ENCODE data around the gene EBPL. TPM values are rescaled to one million over a fixed set of nuclear protein-coding genes. Genes with fewer than 3 reads are reported as not detected.

The EBPL gene
- total RNA-seq, 2 donors from 2014 or later, result 95.4 to 114 TPM

DNA sequence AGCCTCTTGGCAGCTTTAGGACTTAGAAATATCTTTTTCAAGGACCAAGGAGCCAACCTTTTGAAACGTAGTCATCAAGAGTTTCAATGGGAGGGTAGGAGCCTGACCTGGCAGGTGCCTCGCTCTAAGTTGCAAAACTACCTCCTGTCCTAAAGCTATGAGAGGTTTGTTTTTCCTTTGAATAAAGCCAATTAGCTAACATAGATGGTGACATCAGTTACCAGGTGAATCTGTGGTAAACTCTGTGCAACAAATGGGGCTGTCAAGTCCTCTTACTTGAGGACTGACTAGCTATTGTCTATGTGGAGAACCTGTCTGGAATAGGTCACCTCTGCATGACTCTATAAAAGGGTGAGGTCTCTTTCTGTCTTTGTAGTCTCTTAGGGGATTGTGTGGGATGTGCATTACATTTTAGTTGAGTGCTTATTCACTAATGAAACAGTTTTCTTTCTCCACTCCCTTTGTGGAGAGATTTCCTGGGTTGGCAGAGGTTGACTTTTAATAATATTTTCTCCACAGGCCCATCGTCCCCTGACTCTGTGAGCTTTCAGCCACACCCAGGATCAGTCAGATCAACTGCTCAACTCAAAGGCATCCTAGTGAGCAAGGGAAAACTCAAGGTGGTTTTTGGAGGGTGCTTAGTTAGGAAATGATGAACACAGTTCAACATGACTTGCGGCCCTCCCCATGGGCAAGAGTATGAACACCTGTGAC lies 53.1 kb downstream of the EBPL start:
- no peak overlapping the region for H3K4me3 ChIP-seq
- H3K27ac ChIP-seq, result no peak overlapping the region
- H3K36me3 ChIP-seq, result no peaks in the 10 kb centered on the region
- H3K9me3 ChIP-seq, result no peaks in the 10 kb centered on the region
- intact Hi-C loops (cut with DNase I), result no loop called here
- H3K4me1 ChIP-seq (replicated peaks), result no peaks in the 10 kb centered on the region
- 95% methylated on average over 4 of the region's 4 CpGs for WGBS
- no peak for DNase-seq (ENCODE audit: low spot score)
- TF ChIP-seq, protein P1, sequence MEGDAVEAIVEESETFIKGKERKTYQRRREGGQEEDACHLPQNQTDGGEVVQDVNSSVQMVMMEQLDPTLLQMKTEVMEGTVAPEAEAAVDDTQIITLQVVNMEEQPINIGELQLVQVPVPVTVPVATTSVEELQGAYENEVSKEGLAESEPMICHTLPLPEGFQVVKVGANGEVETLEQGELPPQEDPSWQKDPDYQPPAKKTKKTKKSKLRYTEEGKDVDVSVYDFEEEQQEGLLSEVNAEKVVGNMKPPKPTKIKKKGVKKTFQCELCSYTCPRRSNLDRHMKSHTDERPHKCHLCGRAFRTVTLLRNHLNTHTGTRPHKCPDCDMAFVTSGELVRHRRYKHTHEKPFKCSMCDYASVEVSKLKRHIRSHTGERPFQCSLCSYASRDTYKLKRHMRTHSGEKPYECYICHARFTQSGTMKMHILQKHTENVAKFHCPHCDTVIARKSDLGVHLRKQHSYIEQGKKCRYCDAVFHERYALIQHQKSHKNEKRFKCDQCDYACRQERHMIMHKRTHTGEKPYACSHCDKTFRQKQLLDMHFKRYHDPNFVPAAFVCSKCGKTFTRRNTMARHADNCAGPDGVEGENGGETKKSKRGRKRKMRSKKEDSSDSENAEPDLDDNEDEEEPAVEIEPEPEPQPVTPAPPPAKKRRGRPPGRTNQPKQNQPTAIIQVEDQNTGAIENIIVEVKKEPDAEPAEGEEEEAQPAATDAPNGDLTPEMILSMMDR (IDR thresholded peaks at IDR 0.05), result no peak
- no peak for TF ChIP-seq POLR2A (IDR thresholded peaks at IDR 0.05)
- no peak for TF ChIP-seq POLR2AphosphoS5 (IDR thresholded peaks at IDR 0.05)
- no peaks in the 10 kb centered on the region for H3K27me3 ChIP-seq (replicated peaks; ENCODE audit: insufficient read depth)

DNA sequence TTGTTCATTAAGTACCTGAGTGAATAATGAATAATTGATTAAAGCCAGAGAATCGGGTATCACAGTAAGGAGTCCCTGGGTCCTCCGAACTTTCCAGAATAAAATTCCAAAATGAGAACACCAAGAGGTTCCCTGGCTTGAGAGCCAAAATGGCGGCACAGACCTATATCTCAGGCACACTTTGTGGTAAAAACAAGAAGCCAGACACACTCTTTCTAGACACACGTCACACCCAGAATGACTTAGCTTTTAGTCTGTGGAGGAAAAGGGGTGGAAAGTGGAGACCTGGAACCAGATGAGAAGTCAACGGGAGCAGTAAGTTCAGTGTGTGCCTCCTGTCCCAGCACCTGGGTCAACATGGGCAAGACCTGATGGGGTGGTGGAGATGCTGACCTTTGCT lies 54.6 kb downstream of the EBPL start:
- WGBS, result 100% methylated on average over 5 of the region's 5 CpGs
- Histone ChIP-seq H3K4me1 (replicated peaks) (no peaks in the 10 kb centered on the region), H3K4me3 (no peak overlapping the region), H3K27ac (no peak overlapping the region), H3K36me3 (no peaks in the 10 kb centered on the region), H3K9me3 (no peaks in the 10 kb centered on the region), H3K27me3 (replicated peaks; ENCODE audit: insufficient read depth) (no peaks in the 10 kb centered on the region)
- DNase-seq (ENCODE audit: low spot score), result no peak
- intact Hi-C loops (cut with DNase I), result no loop called here
- no peak for TF ChIP-seq POLR2A (IDR thresholded peaks at IDR 0.05)
- TF ChIP-seq, protein P1 (IDR thresholded peaks at IDR 0.05), result no peak
- TF ChIP-seq POLR2AphosphoS5 (IDR thresholded peaks at IDR 0.05), result no peak

DNA sequence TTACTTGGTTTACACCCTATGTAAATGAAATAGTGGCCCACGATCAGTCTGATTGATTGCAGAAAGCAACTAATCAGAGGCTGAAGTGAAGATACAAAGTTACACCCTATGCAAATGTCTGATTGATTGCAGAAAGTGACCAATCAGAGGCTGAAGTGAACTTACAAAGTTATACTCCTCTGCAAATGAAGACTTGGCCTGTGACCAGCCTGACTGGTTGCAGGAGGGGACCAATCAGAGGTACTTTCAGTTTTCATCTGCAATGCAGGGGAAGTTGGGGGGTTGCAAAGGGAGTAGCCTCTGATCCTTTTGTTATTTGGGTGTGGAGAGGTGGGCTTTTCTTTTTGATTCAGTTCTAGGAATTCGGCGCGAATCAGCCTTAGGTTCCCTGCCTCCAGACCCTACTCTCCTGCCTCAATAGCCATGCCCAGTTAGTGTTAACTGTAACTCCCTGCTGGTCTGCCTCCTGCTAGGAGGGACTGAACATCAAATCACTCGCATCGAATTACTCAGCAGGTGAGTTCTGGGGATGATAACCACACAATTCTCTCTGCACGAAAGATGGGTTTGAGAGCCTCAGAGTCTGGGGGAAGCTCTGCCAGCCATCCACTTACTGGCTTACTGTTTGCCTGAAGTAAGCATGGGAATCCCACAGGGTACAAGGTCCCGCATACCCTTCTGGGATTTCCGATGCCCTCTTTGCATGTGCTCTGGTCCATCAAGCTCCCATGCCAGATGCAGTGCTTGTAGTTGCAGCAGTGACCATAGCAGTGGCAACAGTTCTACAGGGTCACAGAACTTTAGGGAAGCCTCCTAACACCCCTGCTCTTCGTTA lies 55.5 kb downstream of the EBPL start:
- Histone ChIP-seq H3K36me3 (no peaks in the 10 kb centered on the region), H3K4me3 (no peak overlapping the region), H3K9me3 (no peaks in the 10 kb centered on the region), H3K27ac (no peak overlapping the region), H3K4me1 (replicated peaks) (no peaks in the 10 kb centered on the region), H3K27me3 (replicated peaks; ENCODE audit: insufficient read depth) (no peaks in the 10 kb centered on the region)
- intact Hi-C loops (cut with DNase I), result no loop called here
- 70% methylated on average over 10 of the region's 10 CpGs for WGBS
- no peak for DNase-seq (ENCODE audit: low spot score)
- TF ChIP-seq, protein P1 (IDR thresholded peaks at IDR 0.05), result no peak
- TF ChIP-seq POLR2AphosphoS5 (IDR thresholded peaks at IDR 0.05) (no peak), POLR2A (IDR thresholded peaks at IDR 0.05) (no peak)

DNA sequence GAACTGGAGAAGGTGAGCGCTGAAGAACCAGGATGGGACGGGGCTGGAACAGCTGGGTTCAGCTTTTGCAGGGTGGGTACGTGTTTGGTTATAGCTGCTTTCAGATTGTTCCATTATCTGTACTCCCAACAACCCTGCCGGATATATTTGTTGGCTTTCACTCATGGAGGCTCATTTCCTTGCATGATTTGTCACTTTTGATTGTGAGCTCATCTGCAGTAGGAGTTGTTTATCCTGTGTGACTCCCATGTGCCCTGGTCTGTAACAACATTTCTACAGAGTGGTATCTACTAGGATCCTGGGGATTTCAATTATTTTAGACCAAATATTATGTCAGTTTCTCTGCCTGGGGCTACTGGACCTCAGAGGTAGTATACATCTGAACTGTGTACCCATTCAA lies 57.6 kb downstream of the EBPL start:
- intact Hi-C loops (cut with DNase I), result no loop called here
- no peak for DNase-seq (ENCODE audit: low spot score)

More for the DNA sequence above, 57.6 kb downstream of the EBPL start:
- Histone ChIP-seq H3K4me3 (no peak overlapping the region), H3K4me1 (replicated peaks) (no peaks in the 10 kb centered on the region), H3K27me3 (replicated peaks; ENCODE audit: insufficient read depth) (no peaks in the 10 kb centered on the region), H3K36me3 (no peaks in the 10 kb centered on the region), H3K27ac (no peak overlapping the region), H3K9me3 (no peaks in the 10 kb centered on the region)
- TF ChIP-seq, protein P1 (IDR thresholded peaks at IDR 0.05), result no peak
- TF ChIP-seq POLR2AphosphoS5 (IDR thresholded peaks at IDR 0.05), result no peak
- TF ChIP-seq POLR2A (IDR thresholded peaks at IDR 0.05), result no peak
- 91% methylated on average over 4 of the region's 4 CpGs for WGBS
